ENCODE results near the gene TMEM37. TPM values are rescaled to one million over a fixed set of nuclear protein-coding genes. Genes with fewer than 3 reads are reported as not detected.

TMEM37 gene
- total RNA-seq, 2 experiments from 2014 or later = not detected

GRCh38 chr2:119469661-119470297 lies 38.1 kb downstream of the TMEM37 start:
- H3K27me3 Mint-ChIP-seq = peaks cover 5% of the 10 kb centered on the region
- H3K36me3 Mint-ChIP-seq = no peaks in the 10 kb centered on the region
- no peak for DNase-seq

GRCh38 chr2:119472749-119473148 lies 41.1 kb downstream of the TMEM37 start:
- Mint-ChIP-seq H3K4me1 (no peaks in the 10 kb centered on the region), H3K36me3 (no peaks in the 10 kb centered on the region), H3K27me3 (peaks cover 8% of the 10 kb centered on the region), H3K9me3 (no peaks in the 10 kb centered on the region), H3K4me3 (no peak overlapping the region), H3K27ac (no peak overlapping the region)
- no peak for DNase-seq

More at GRCh38 chr2:119469661-119470297, 38.1 kb downstream of the TMEM37 start:
- H3K9me3 Mint-ChIP-seq = no peaks in the 10 kb centered on the region
- no peak overlapping the region for H3K27ac Mint-ChIP-seq
- H3K4me1 Mint-ChIP-seq = no peaks in the 10 kb centered on the region
- no peak overlapping the region for H3K4me3 Mint-ChIP-seq

- peaks cover 8% of the 10 kb centered on the region for H3K27me3 Mint-ChIP-seq
- DNase-seq = no peak
Measured at GRCh38 chr2:119473621-119474370, 42.1 kb downstream of the TMEM37 start.

GRCh38 chr2:119474371-119475224 lies 42.9 kb downstream of the TMEM37 start:
- DNase-seq = no peak
- Mint-ChIP-seq H3K27ac (no peak overlapping the region), H3K4me3 (no peak overlapping the region), H3K4me1 (no peaks in the 10 kb centered on the region), H3K9me3 (no peaks in the 10 kb centered on the region), H3K36me3 (no peaks in the 10 kb centered on the region), H3K27me3 (peaks cover 8% of the 10 kb centered on the region)

More at GRCh38 chr2:119473621-119474370, 42.1 kb downstream of the TMEM37 start:
- H3K4me1 Mint-ChIP-seq = no peaks in the 10 kb centered on the region
- H3K36me3 Mint-ChIP-seq = no peaks in the 10 kb centered on the region
- H3K27ac Mint-ChIP-seq = no peak overlapping the region
- no peaks in the 10 kb centered on the region for H3K9me3 Mint-ChIP-seq
- H3K4me3 Mint-ChIP-seq = no peak overlapping the region

- peaks cover 8% of the 10 kb centered on the region for H3K27me3 Mint-ChIP-seq
- H3K4me1 Mint-ChIP-seq = no peaks in the 10 kb centered on the region
- H3K4me3 Mint-ChIP-seq = no peak overlapping the region
- no peaks in the 10 kb centered on the region for H3K9me3 Mint-ChIP-seq
- no peaks in the 10 kb centered on the region for H3K36me3 Mint-ChIP-seq
- no peak overlapping the region for H3K27ac Mint-ChIP-seq
- no peak for DNase-seq
Measured at GRCh38 chr2:119475225-119475856, 43.7 kb downstream of the TMEM37 start.

GRCh38 chr2:119475857-119476244 lies 44.2 kb downstream of the TMEM37 start:
- no peak for DNase-seq
- no peak overlapping the region for H3K27ac Mint-ChIP-seq
- no peaks in the 10 kb centered on the region for H3K4me1 Mint-ChIP-seq
- H3K36me3 Mint-ChIP-seq = no peaks in the 10 kb centered on the region
- no peaks in the 10 kb centered on the region for H3K9me3 Mint-ChIP-seq
- no peak overlapping the region for H3K4me3 Mint-ChIP-seq
- peaks cover 8% of the 10 kb centered on the region for H3K27me3 Mint-ChIP-seq

GRCh38 chr2:119476301-119477112 lies 44.9 kb downstream of the TMEM37 start:
- Mint-ChIP-seq H3K36me3 (no peaks in the 10 kb centered on the region), H3K27ac (no peak overlapping the region), H3K4me3 (no peak overlapping the region), H3K27me3 (peaks cover 8% of the 10 kb centered on the region), H3K9me3 (no peaks in the 10 kb centered on the region), H3K4me1 (no peaks in the 10 kb centered on the region)
- DNase-seq = peak; percentile 41

- DNase-seq = no peak
- H3K27me3 Mint-ChIP-seq = peaks cover 8% of the 10 kb centered on the region
- H3K27ac Mint-ChIP-seq = no peak overlapping the region
- no peaks in the 10 kb centered on the region for H3K36me3 Mint-ChIP-seq
- H3K4me1 Mint-ChIP-seq = no peaks in the 10 kb centered on the region
- H3K4me3 Mint-ChIP-seq = no peak overlapping the region
- H3K9me3 Mint-ChIP-seq = no peaks in the 10 kb centered on the region
Measured at GRCh38 chr2:119477113-119477505, 45.5 kb downstream of the TMEM37 start.

- no peaks in the 10 kb centered on the region for H3K36me3 Mint-ChIP-seq
- no peaks in the 10 kb centered on the region for H3K9me3 Mint-ChIP-seq
- no peak overlapping the region for H3K27ac Mint-ChIP-seq
Measured at GRCh38 chr2:119478188-119478977, 46.7 kb downstream of the TMEM37 start.

GRCh38 chr2:119478978-119479295 lies 47.3 kb downstream of the TMEM37 start:
- H3K4me3 Mint-ChIP-seq = no peak overlapping the region
- no peaks in the 10 kb centered on the region for H3K4me1 Mint-ChIP-seq
- H3K9me3 Mint-ChIP-seq = no peaks in the 10 kb centered on the region
- DNase-seq = no peak
- no peak overlapping the region for H3K27ac Mint-ChIP-seq
- peaks cover 8% of the 10 kb centered on the region for H3K27me3 Mint-ChIP-seq
- no peaks in the 10 kb centered on the region for H3K36me3 Mint-ChIP-seq

More at GRCh38 chr2:119478188-119478977, 46.7 kb downstream of the TMEM37 start:
- Mint-ChIP-seq H3K27me3 (peaks cover 8% of the 10 kb centered on the region), H3K4me1 (no peaks in the 10 kb centered on the region), H3K4me3 (no peak overlapping the region)
- DNase-seq = no peak

GRCh38 chr2:119480184-119480583 lies 48.5 kb downstream of the TMEM37 start:
- Mint-ChIP-seq H3K4me3 (no peak overlapping the region), H3K4me1 (no peaks in the 10 kb centered on the region), H3K36me3 (no peaks in the 10 kb centered on the region), H3K9me3 (no peaks in the 10 kb centered on the region), H3K27ac (no peak overlapping the region), H3K27me3 (peaks cover 8% of the 10 kb centered on the region)
- DNase-seq = no peak

GRCh38 chr2:119480718-119481142 lies 49.1 kb downstream of the TMEM37 start:
- Mint-ChIP-seq H3K36me3 (no peaks in the 10 kb centered on the region), H3K27ac (no peak overlapping the region), H3K4me3 (no peak overlapping the region), H3K9me3 (no peaks in the 10 kb centered on the region), H3K4me1 (no peaks in the 10 kb centered on the region), H3K27me3 (peaks cover 8% of the 10 kb centered on the region)
- DNase-seq = no peak

- Mint-ChIP-seq H3K4me3 (no peak overlapping the region), H3K4me1 (no peaks in the 10 kb centered on the region), H3K27ac (no peak overlapping the region), H3K27me3 (peaks cover 1% of the 10 kb centered on the region), H3K36me3 (no peaks in the 10 kb centered on the region), H3K9me3 (no peaks in the 10 kb centered on the region)
- DNase-seq = no peak
Measured at GRCh38 chr2:119481501-119482455, 50.1 kb downstream of the TMEM37 start.

Data from activated naive CD8-positive, alpha-beta T cell treated with anti-CD3 and anti-CD28 coated beads for 36 hours (primary cell).